22Rv1 (cell line): ENCODE measurements around the gene OSBP.

Experiments used
- ZFX ChIP-seq: fragments of 450-650 bp; IDR thresholded peaks from 2 replicates; pipeline ENCODE4 v1.6.1; 2017; ENCODE audit warnings: antibody characterized with exemption, borderline replicate concordance
- TF ChIP-seq, protein P1 (sequence below): fragments of 450-650 bp; IDR thresholded peaks from 2 replicates; pipeline ENCODE4 v1.5.1; 2017; ENCODE audit warnings: mild to moderate bottlenecking

DNA sequence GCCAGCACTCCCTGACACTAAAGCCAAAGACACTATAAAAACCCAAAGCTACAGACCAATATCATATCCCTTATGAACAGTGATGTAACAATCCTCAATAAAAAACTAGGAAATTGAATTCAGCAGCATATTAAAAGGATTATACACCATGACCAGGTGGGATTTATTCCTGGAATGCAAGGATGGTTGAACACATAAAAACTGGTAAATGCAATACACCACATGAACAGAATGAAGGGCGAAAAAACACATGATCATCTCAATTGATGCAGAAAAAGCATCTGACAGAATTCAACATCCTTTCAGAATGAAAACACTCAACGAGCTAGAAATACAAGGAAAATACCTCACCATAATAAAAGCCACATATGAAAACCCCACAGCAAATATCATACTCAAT lies 31.3 kb downstream of the OSBP start:
- TF ChIP-seq, protein P1, sequence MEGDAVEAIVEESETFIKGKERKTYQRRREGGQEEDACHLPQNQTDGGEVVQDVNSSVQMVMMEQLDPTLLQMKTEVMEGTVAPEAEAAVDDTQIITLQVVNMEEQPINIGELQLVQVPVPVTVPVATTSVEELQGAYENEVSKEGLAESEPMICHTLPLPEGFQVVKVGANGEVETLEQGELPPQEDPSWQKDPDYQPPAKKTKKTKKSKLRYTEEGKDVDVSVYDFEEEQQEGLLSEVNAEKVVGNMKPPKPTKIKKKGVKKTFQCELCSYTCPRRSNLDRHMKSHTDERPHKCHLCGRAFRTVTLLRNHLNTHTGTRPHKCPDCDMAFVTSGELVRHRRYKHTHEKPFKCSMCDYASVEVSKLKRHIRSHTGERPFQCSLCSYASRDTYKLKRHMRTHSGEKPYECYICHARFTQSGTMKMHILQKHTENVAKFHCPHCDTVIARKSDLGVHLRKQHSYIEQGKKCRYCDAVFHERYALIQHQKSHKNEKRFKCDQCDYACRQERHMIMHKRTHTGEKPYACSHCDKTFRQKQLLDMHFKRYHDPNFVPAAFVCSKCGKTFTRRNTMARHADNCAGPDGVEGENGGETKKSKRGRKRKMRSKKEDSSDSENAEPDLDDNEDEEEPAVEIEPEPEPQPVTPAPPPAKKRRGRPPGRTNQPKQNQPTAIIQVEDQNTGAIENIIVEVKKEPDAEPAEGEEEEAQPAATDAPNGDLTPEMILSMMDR: no peak
- no peak for TF ChIP-seq ZFX
